WTC11 (cell line): ENCODE measurements around the gene SLC13A3. TPM values are rescaled to one million over a fixed set of nuclear protein-coding genes. Genes with fewer than 3 reads are reported as not detected.

Experiments used
- ATAC-seq: fragments of 200-7000 bp; cut with Tn5 transposase; 2 replicates; pipeline ENCODE4 v1.10.0; 2021; ENCODE audit warnings: mild to moderate bottlenecking, moderate library complexity
- CTCF ChIA-PET: fragments of 300-600 bp; sonication (Branson Sonifier 250); formaldehyde crosslinking; loops from one replicate; lab custom pipeline; 2021; ENCODE audit warnings: antibody characterized with exemption; lab: Charles Lee
- POLR2A ChIA-PET: fragments of 350-600 bp; sonication (Branson Sonifier 250); formaldehyde crosslinking; loops from one replicate; lab custom pipeline; 2021; ENCODE audit warnings: antibody characterized with exemption; lab: Charles Lee
- DNase-seq: peaks from one replicate; pipeline ENCODE4 v3.0.0; 2021; ENCODE audit warnings: low spot score
- H3K27ac Mint-ChIP-seq: 2 replicates; pipeline ENCODE4 v1.8.0; 2021; ENCODE audit warnings: mixed read lengths
- H3K27me3 Mint-ChIP-seq: 2 replicates; pipeline ENCODE4 v1.8.0; 2021; ENCODE audit warnings: low read depth, mild to moderate bottlenecking, moderate library complexity, mixed read lengths
- H3K36me3 Mint-ChIP-seq: 2 replicates; pipeline ENCODE4 v1.8.0; 2021; ENCODE audit warnings: mixed read lengths
- H3K4me1 Mint-ChIP-seq: 2 replicates; pipeline ENCODE4 v1.8.0; 2022; ENCODE audit warnings: mixed read lengths
- H3K4me3 Mint-ChIP-seq: 2 replicates; pipeline ENCODE4 v1.8.0; 2021; ENCODE audit warnings: mild to moderate bottlenecking, moderate library complexity, mixed read lengths
- H3K9me3 Mint-ChIP-seq: 2 replicates; pipeline ENCODE4 v1.8.0; 2021; ENCODE audit warnings: mixed read lengths
- AR ChIP-seq: fragments of 250-450 bp; sonication (Bioruptor Pico); IDR thresholded peaks from 2 replicates; pipeline ENCODE4 v1.9.0; 2021; ENCODE audit warnings: mild to moderate bottlenecking
- CBFB ChIP-seq: sonication (generic); formaldehyde crosslinking; IDR thresholded peaks from 2 replicates; pipeline ENCODE4 v1.8.1; 2022; ENCODE audit warnings: mild to moderate bottlenecking, low read depth, missing genetic modification reagents
- CREM ChIP-seq: sonication (generic); formaldehyde crosslinking; IDR thresholded peaks from 2 replicates; pipeline ENCODE4 v1.8.1; 2022; ENCODE audit warnings: mild to moderate bottlenecking, missing genetic modification reagents, moderate library complexity
- CTCF ChIP-seq: fragments of 200-600 bp; IDR thresholded peaks from 2 replicates; pipeline ENCODE4 v1.8.0; 2022; ENCODE audit warnings: antibody characterized with exemption
- E2F1 ChIP-seq: sonication (generic); formaldehyde crosslinking; IDR thresholded peaks from 2 replicates; pipeline ENCODE4 v1.8.0; 2022; ENCODE audit warnings: mild to moderate bottlenecking, missing genetic modification reagents
- E2F4 ChIP-seq: sonication (generic); formaldehyde crosslinking; IDR thresholded peaks from 2 replicates; pipeline ENCODE4 v1.8.1; 2022; ENCODE audit warnings: low read depth, mild to moderate bottlenecking, moderate library complexity, missing genetic modification reagents, borderline replicate concordance
- FOXP1 ChIP-seq: sonication (generic); formaldehyde crosslinking; IDR thresholded peaks from 2 replicates; pipeline ENCODE4 v1.8.0; 2022; ENCODE audit warnings: missing genetic modification reagents, mild to moderate bottlenecking, moderate library complexity, borderline replicate concordance
- GRHL2 ChIP-seq: fragments of 250-450 bp; sonication (Bioruptor Pico); IDR thresholded peaks from 2 replicates; pipeline ENCODE4 v1.8.0; 2022; ENCODE audit warnings: mild to moderate bottlenecking, moderate library complexity; ENCODE audit not compliant: insufficient replicate concordance, severe bottlenecking
- HMGA2 ChIP-seq: fragments of 250-450 bp; sonication (Bioruptor Pico); IDR thresholded peaks from 2 replicates; pipeline ENCODE4 v1.4.0; 2021; ENCODE audit warnings: mild to moderate bottlenecking, moderate library complexity
- TCF7 ChIP-seq: sonication (generic); formaldehyde crosslinking; IDR thresholded peaks from 2 replicates; pipeline ENCODE4 v1.8.0; 2022; ENCODE audit warnings: mild to moderate bottlenecking, low read depth, missing genetic modification reagents, moderate library complexity
- TP53 ChIP-seq: sonication (generic); formaldehyde crosslinking; IDR thresholded peaks from 2 replicates; pipeline ENCODE4 v1.8.1; 2023; ENCODE audit warnings: mild to moderate bottlenecking, missing genetic modification reagents
- total RNA-seq: library from RNA; stranded (reverse); gene quantifications from 3 replicates; pipeline ENCODE4 v1.2.3, GENCODE V29; 2021

The SLC13A3 gene
- total RNA-seq, 1 experiment from 2014 or later: 10.6 TPM

GRCh38 chr20:46551522-46552381 lies 99.5 kb downstream of the SLC13A3 start (continued):
- TF ChIP-seq AR (CRISPR knock-in tag): no peak
- TF ChIP-seq CTCF: no peak
- no peak for TF ChIP-seq HMGA2
- TF ChIP-seq GRHL2 (CRISPR knock-in tag): no peak

- TF ChIP-seq CBFB (CRISPR knock-in tag) (no peak), CREM (no peak), AR (CRISPR knock-in tag) (no peak), TP53 (CRISPR knock-in tag) (no peak), TCF7 (CRISPR knock-in tag) (no peak), E2F4 (CRISPR knock-in tag) (no peak), E2F1 (CRISPR knock-in tag) (no peak), FOXP1 (CRISPR knock-in tag) (0 out of 2 replicates have a peak, but pooled peaks have one; percentile 29)
- TF ChIP-seq, all 79 proteins: peak for 1
- peaks cover 47% of the 10 kb centered on the region for H3K4me1 Mint-ChIP-seq
- H3K36me3 Mint-ChIP-seq: no peaks in the 10 kb centered on the region
- peak within 1 kb of the TSS; percentile 71; the same call in 1 of the 2 replicates for H3K27ac Mint-ChIP-seq
- ChIA-PET POLR2A (no interaction called here), CTCF (interaction anchor here (1.0 to 3.7 kb wide), 7 partner anchors 11 to 72 kb away, joined by 3 to 38 read pairs (median 5); partner anchors contain the start of gene ZNF334)
- DNase-seq: no peak
- ATAC-seq: no peak
- H3K27me3 Mint-ChIP-seq: no peaks in the 10 kb centered on the region
- H3K9me3 Mint-ChIP-seq: no peaks in the 10 kb centered on the region
- H3K4me3 Mint-ChIP-seq: no peak within 1 kb of the TSS
Observed at GRCh38 chr20:46550461-46550860, 100.8 kb downstream of the SLC13A3 start, which contains the start of gene OCSTAMP. Gene OCSTAMP (minus strand): TSS chr20:46550654. CDS start chr20:46550560, 94 bp downstream.
